ENCODE data around the gene SORL1. TPM values are rescaled to one million over a fixed set of nuclear protein-coding genes. Genes with fewer than 3 reads are reported as not detected.

The SORL1 gene
- total and polyA plus RNA-seq, 7 donors = 3.2 to 19.8 (median 12.2) TPM

- no peak for DNase-seq
Observed at GRCh38 chr11:121667836-121668235, 215.7 kb downstream of the SORL1 start.

GRCh38 chr11:121669422-121669821 is 217.3 kb downstream of the SORL1 start:
- 47 to 71% methylated on average over 4 of the region's 4 CpGs for WGBS, 2 donors
- Histone ChIP-seq H3K9me3 (no peaks in the 10 kb centered on the region), H3K4me3 (no peak overlapping the region), H3K27ac (peak overlapping the region in 1 of 4 donors; percentile 90), H3K36me3 (no peaks in the 10 kb centered on the region), H3K4me1 (peaks cover 0 to 43% (median 39%) of the 10 kb centered on the region in 4 donors), H3K27me3 (no peaks in the 10 kb centered on the region)
- intact Hi-C loops (cut with DNase I) = no loop called here
- TF ChIP-seq POLR2AphosphoS5 (IDR thresholded peaks at IDR 0.05) = no peak
- no peak for TF ChIP-seq EP300 (IDR thresholded peaks at IDR 0.05)
- no peak for TF ChIP-seq CTCF (IDR thresholded peaks at IDR 0.05)
- TF ChIP-seq POLR2A (IDR thresholded peaks at IDR 0.05) = no peak
- DNase-seq = no peak

More at GRCh38 chr11:121667836-121668235, 215.7 kb downstream of the SORL1 start:
- 53 to 77% methylated on average over 1 of the region's 1 CpG for WGBS, 2 donors
- Histone ChIP-seq H3K4me3 (no peak overlapping the region), H3K4me1 (peaks cover 0 to 32% (median 28%) of the 10 kb centered on the region in 4 donors), H3K9me3 (no peaks in the 10 kb centered on the region), H3K27me3 (no peaks in the 10 kb centered on the region), H3K36me3 (no peaks in the 10 kb centered on the region), H3K27ac (no peak overlapping the region)
- intact Hi-C loops (cut with DNase I) = no loop called here
- TF ChIP-seq POLR2AphosphoS5 (IDR thresholded peaks at IDR 0.05) (no peak), CTCF (IDR thresholded peaks at IDR 0.05) (no peak), POLR2A (IDR thresholded peaks at IDR 0.05) (no peak), EP300 (IDR thresholded peaks at IDR 0.05) (no peak)

GRCh38 chr11:121670266-121670665 is 218.2 kb downstream of the SORL1 start:
- no peaks in the 10 kb centered on the region for H3K36me3 ChIP-seq
- H3K4me1 ChIP-seq = peaks cover 0 to 43% (median 39%) of the 10 kb centered on the region in 4 donors
- no peaks in the 10 kb centered on the region for H3K27me3 ChIP-seq
- 44 to 65% methylated on average over 3 of the region's 3 CpGs for WGBS, 2 donors
- DNase-seq = no peak
- peak overlapping the region; percentile 82 to 90 (median 84) for H3K27ac ChIP-seq
- TF ChIP-seq CTCF (IDR thresholded peaks at IDR 0.05) = no peak
- H3K4me3 ChIP-seq = no peak overlapping the region
- no peaks in the 10 kb centered on the region for H3K9me3 ChIP-seq
- intact Hi-C loops (cut with DNase I) = loop anchor here (5.0 kb wide), 2 partner anchors 72 to 432 kb away; no protein-coding TSS in a partner anchor

GRCh38 chr11:121670805-121671282 is 218.7 kb downstream of the SORL1 start:
- H3K9me3 ChIP-seq = no peaks in the 10 kb centered on the region
- H3K36me3 ChIP-seq = no peaks in the 10 kb centered on the region
- H3K4me3 ChIP-seq = peak overlapping the region in 2 of 4 donors; percentile 8 to 16
- intact Hi-C loops (cut with DNase I) = loop anchor here (5.0 kb wide), 2 partner anchors 71 to 431 kb away; no protein-coding TSS in a partner anchor
- H3K27me3 ChIP-seq = no peaks in the 10 kb centered on the region
- WGBS, 2 donors = 65 to 72% methylated on average over 5 of the region's 5 CpGs
- no peak for DNase-seq
- H3K27ac ChIP-seq = peak overlapping the region; percentile 82 to 90 (median 84)
- TF ChIP-seq CTCF (IDR thresholded peaks at IDR 0.05) (no peak), POLR2A (IDR thresholded peaks at IDR 0.05) (no peak), POLR2AphosphoS5 (IDR thresholded peaks at IDR 0.05) (no peak), EP300 (IDR thresholded peaks at IDR 0.05) (no peak)
- peaks cover 0 to 43% (median 39%) of the 10 kb centered on the region in 4 donors for H3K4me1 ChIP-seq
